ENCODE measurements around the gene WNT16. TPM values are rescaled to one million over a fixed set of nuclear protein-coding genes. Genes with fewer than 3 reads are reported as not detected.

The WNT16 gene
- total and polyA plus RNA-seq, 2 of the 8 experiments (the other 6 are each of a cell fraction or from before 2014, with no cell fraction given) = 0.11 to 0.52 TPM

DNA sequence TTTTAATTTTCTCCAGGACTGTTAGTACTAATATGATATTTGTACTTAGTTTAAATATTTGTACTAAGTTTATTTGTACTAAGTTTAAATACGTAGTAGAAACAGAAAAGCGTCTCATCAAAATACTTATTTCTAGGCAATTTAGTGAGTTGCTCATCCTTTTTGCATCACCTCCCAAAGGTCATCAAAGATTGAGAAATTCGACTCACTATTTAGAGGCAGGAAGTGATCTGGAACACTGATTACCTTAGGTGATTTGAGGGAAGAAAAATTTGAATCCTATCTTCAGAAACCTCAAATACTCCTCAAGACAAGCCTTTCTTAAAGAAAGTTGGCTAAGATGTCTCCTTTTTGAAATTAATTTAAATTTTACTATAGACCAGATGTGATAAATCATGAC, 14.5 kb downstream of the WNT16 start:
- no peaks in the 10 kb centered on the region for H3K27me3 ChIP-seq (replicated peaks in 1 of 4; ENCODE audit: control insufficient read depth in 3 of 4, extremely low read depth in 1 of 4, insufficient read depth in 3 of 4, low read length in 3 of 4)
- no peak overlapping the region for H2BK5ac ChIP-seq (ENCODE audit: low read depth, low read length)
- DNase-seq (ENCODE audit: low read depth in 1 of 2, low spot score in 2 of 2) (no peak), FAIRE-seq (no peak)
- no peak overlapping the region for H3K9ac ChIP-seq (replicated peaks in 1 of 4; ENCODE audit: extremely low read depth in 1 of 4, low read depth in 3 of 4, low read length in 3 of 4)
- ChIA-PET CTCF (ENCODE audit: partially characterized antibody) (interaction anchor here (1.0 kb wide), 1 partner anchor 8 kb away, joined by 3 read pairs; no protein-coding TSS in a partner anchor), POLR2A (ENCODE audit: partially characterized antibody) (no interaction called here)
- H2AFZ ChIP-seq (ENCODE audit: low read length) = no peak overlapping the region
- H2AK5ac ChIP-seq (ENCODE audit: low read depth, low read length) = no peak overlapping the region
- no peak overlapping the region for H2BK20ac ChIP-seq (ENCODE audit: low read length)
- no peak overlapping the region for H2BK12ac ChIP-seq (ENCODE audit: low read depth, low read length)
- no peak overlapping the region for H3K4ac ChIP-seq (replicated peaks; ENCODE audit: insufficient read length, low read depth, low read length)
- H3K14ac ChIP-seq (ENCODE audit: insufficient read length) = no peak overlapping the region
- H3K4me1 ChIP-seq (replicated peaks in 1 of 4; ENCODE audit: control insufficient read depth in 3 of 4, insufficient read depth in 4 of 4, low read length in 3 of 4) = no peaks in the 10 kb centered on the region
- H3K27ac ChIP-seq (ENCODE audit: low read depth, low read length) = no peak overlapping the region
- no peak overlapping the region for H3K4me2 ChIP-seq (ENCODE audit: insufficient read depth in 1 of 2, low read depth in 2 of 2, low read length in 2 of 2)
- H4K5ac ChIP-seq (ENCODE audit: insufficient read length, low read depth, low read length) = no peak overlapping the region
- H3K79me2 ChIP-seq (ENCODE audit: control insufficient read depth in 1 of 2, insufficient read depth in 2 of 2, low read length in 2 of 2) = no peaks in the 10 kb centered on the region
- no peak overlapping the region for H3K56ac ChIP-seq (replicated peaks; ENCODE audit: insufficient read length, low read depth, low read length)
- no peaks in the 10 kb centered on the region for H3K23me2 ChIP-seq (ENCODE audit: low read depth, low read length)
- H3K18ac ChIP-seq (ENCODE audit: extremely low read depth, low read length) = no peak overlapping the region
- H4K20me1 ChIP-seq (replicated peaks in 1 of 2; ENCODE audit: control insufficient read depth in 1 of 2, insufficient read depth in 2 of 2, low read length in 2 of 2) = no peaks in the 10 kb centered on the region
- H3K79me1 ChIP-seq (ENCODE audit: low read depth, low read length) = no peaks in the 10 kb centered on the region
- 96% methylated on average over 3 of the region's 3 CpGs; no CpG with 5 or more reads in 1 of the 2 experiments for WGBS, 2 experiments (ENCODE audit: extremely low coverage in 1 of 2, insufficient coverage in 1 of 2, insufficient read length in 1 of 2, insufficient replicate concordance in 2 of 2, low coverage in 1 of 2, low lambda C conversion rate in 2 of 2, missing lambda C conversion rate in 1 of 2)
- no peak overlapping the region for H4K91ac ChIP-seq (replicated peaks; ENCODE audit: insufficient read length, low read length)
- no peak overlapping the region for H3K4me3 ChIP-seq (ENCODE audit: extremely low read depth in 1 of 4, insufficient read depth in 2 of 4, low read depth in 3 of 4, low read length in 4 of 4)
- H2BK15ac ChIP-seq (ENCODE audit: low read length) = no peak overlapping the region
- peaks cover 0 to 7% (median 5%) of the 10 kb centered on the region in 4 experiments; a peak in 4 of 8 replicates for H3K36me3 ChIP-seq (ENCODE audit: control insufficient read depth in 2 of 4, insufficient read depth in 4 of 4, low read length in 3 of 4)
- H3K23ac ChIP-seq (ENCODE audit: insufficient read length) = no peak overlapping the region
- no peak overlapping the region for H2BK120ac ChIP-seq (replicated peaks; ENCODE audit: low read depth, low read length)
- TF ChIP-seq CBX8 (IDR thresholded peaks at IDR 0.05; ENCODE audit: borderline replicate concordance, low read depth, low read length) (no peak), POLR2A (IDR thresholded peaks at IDR 0.05; ENCODE audit: control extremely low read depth in 1 of 2, low read depth in 2 of 2, low read length in 2 of 2) (no peak), SIRT6 (IDR thresholded peaks at IDR 0.05; ENCODE audit: low read length) (no peak), KDM1A (IDR thresholded peaks at IDR 0.05; ENCODE audit: borderline replicate concordance, low read length) (no peak), HDAC6 (IDR thresholded peaks at IDR 0.05; ENCODE audit: low read depth, low read length) (no peak), EP300 (IDR thresholded peaks at IDR 0.05; ENCODE audit: borderline replicate concordance in 1 of 2, low read depth in 2 of 2, low read length in 2 of 2) (no peak), RBBP5 (IDR thresholded peaks at IDR 0.05; ENCODE audit: borderline replicate concordance, low read depth, low read length) (no peak), TBP (IDR thresholded peaks at IDR 0.05; ENCODE audit: low read depth, low read length) (no peak), KDM5A (IDR thresholded peaks at IDR 0.05; ENCODE audit: low read length) (no peak)
- TF ChIP-seq, protein P1, sequence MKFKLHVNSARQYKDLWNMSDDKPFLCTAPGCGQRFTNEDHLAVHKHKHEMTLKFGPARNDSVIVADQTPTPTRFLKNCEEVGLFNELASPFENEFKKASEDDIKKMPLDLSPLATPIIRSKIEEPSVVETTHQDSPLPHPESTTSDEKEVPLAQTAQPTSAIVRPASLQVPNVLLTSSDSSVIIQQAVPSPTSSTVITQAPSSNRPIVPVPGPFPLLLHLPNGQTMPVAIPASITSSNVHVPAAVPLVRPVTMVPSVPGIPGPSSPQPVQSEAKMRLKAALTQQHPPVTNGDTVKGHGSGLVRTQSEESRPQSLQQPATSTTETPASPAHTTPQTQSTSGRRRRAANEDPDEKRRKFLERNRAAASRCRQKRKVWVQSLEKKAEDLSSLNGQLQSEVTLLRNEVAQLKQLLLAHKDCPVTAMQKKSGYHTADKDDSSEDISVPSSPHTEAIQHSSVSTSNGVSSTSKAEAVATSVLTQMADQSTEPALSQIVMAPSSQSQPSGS (IDR thresholded peaks at IDR 0.05; ENCODE audit: low read length) = no peak
- no peaks in the 10 kb centered on the region for H3K9me3 ChIP-seq (ENCODE audit: insufficient read depth in 2 of 2, low read depth in 1 of 2, low read length in 1 of 2)
- no peak overlapping the region for H4K8ac ChIP-seq (ENCODE audit: extremely low read depth, insufficient read depth, low read length)

All from H1 (cell line).